Measurements from ENCODE around the gene PATJ. TPM values are rescaled to one million over a fixed set of nuclear protein-coding genes. Genes with fewer than 3 reads are reported as not detected.

PATJ gene
- total RNA-seq, 1 experiment from 2014 or later, result 47.3 TPM

GRCh38 chr1:61754545-61754944 lies 12.3 kb downstream of the PATJ start:
- Histone ChIP-seq H3K27ac (ENCODE audit: insufficient read length, low read depth, low read length) (no peak overlapping the region), H3K4ac (ENCODE audit: low read depth, low read length) (no peak overlapping the region), H4K8ac (replicated peaks; ENCODE audit: insufficient read length, low read depth, low read length) (no peak overlapping the region), H2BK5ac (ENCODE audit: insufficient read length, low read length) (no peak overlapping the region), H3K79me2 (ENCODE audit: insufficient read depth, low read length) (peaks cover 17% of the 10 kb centered on the region; the same call in 1 of the 2 replicates), H2AK5ac (ENCODE audit: insufficient read length, low read length) (no peak overlapping the region), H3K23ac (ENCODE audit: insufficient read length, low read depth, low read length) (no peak overlapping the region), H3K14ac (ENCODE audit: insufficient read depth, low read length) (no peak overlapping the region), H2BK12ac (ENCODE audit: insufficient read length, low read depth, low read length) (no peak overlapping the region), H4K20me1 (ENCODE audit: control insufficient read depth, insufficient read depth, insufficient read length) (no peaks in the 10 kb centered on the region), H3K27me3 (ENCODE audit: insufficient read depth, low read length) (no peaks in the 10 kb centered on the region), H3K9me3 (ENCODE audit: control insufficient read depth, low read depth, low read length) (no peaks in the 10 kb centered on the region), H2BK15ac (ENCODE audit: low read depth, low read length) (no peak overlapping the region), H3K23me2 (ENCODE audit: insufficient read length, low read depth, low read length, poor library complexity, severe bottlenecking) (no peaks in the 10 kb centered on the region), H3K4me2 (ENCODE audit: insufficient read depth, insufficient read length, low read length) (no peak overlapping the region), H3K4me1 (ENCODE audit: insufficient read depth, low read length) (no peaks in the 10 kb centered on the region; the same call in 1 of the 2 replicates), H2BK20ac (ENCODE audit: low read depth, low read length, poor library complexity, severe bottlenecking) (no peak overlapping the region), H4K91ac (ENCODE audit: insufficient read length, low read depth, low read length) (no peak overlapping the region), H3K9ac (ENCODE audit: extremely low read depth, insufficient read length, low read length) (no peak overlapping the region), H3K56ac (ENCODE audit: insufficient read length, low read depth, low read length) (no peak overlapping the region), H3K79me1 (ENCODE audit: insufficient read depth, low read depth, low read length, poor library complexity, severe bottlenecking) (peaks cover 13% of the 10 kb centered on the region), H4K5ac (ENCODE audit: insufficient read length, low read depth, low read length) (no peak overlapping the region), H2BK120ac (ENCODE audit: low read depth, low read length, poor library complexity, severe bottlenecking) (no peak overlapping the region), H3T11ph (ENCODE audit: low read length) (no peak overlapping the region), H3K18ac (ENCODE audit: insufficient read length, low read depth, low read length) (no peak overlapping the region), H2AFZ (ENCODE audit: low read length) (no peak overlapping the region)
- no peak overlapping the region for H3K4me3 Mint-ChIP-seq
- WGBS (ENCODE audit: extremely low coverage, insufficient read length, low lambda C conversion rate), result no CpG with 5 or more reads among the region's 4 CpGs
- 0 out of 7 replicates have a peak, but pooled peaks cover 0 to 3% (median 0%) of the 10 kb centered on the region in 3 experiments for H3K36me3 Mint-ChIP-seq (ENCODE audit: insufficient read depth in 1 of 3, low read depth in 3 of 3)
- peaks cover 18 to 25% of the 10 kb centered on the region in 2 experiments for H3K4me1 Mint-ChIP-seq
- DNase-seq, result no peak
- H3K27ac Mint-ChIP-seq, result peak overlapping the region in 2 of 3 experiments; percentile 21 to 45; a peak in 2 of 7 replicates
- H3K27me3 Mint-ChIP-seq (ENCODE audit: low read depth), result no peaks in the 10 kb centered on the region
- no peak for TF ChIP-seq CTCF (conservative IDR thresholded peaks at IDR 0.05)
- H3K9me3 Mint-ChIP-seq, result no peaks in the 10 kb centered on the region

Data from H9 (cell line).